GM12878 (cell line): Measurements from ENCODE around the gene CPLX4. TPM values are rescaled to one million over a fixed set of nuclear protein-coding genes. Genes with fewer than 3 reads are reported as not detected.

Source experiments
- ATAC-seq: fragments of 200-7000 bp; cut with Tn5 transposase; 3 replicates; pipeline ENCODE4 v1.9.1; 2020; ENCODE audit warnings: mild to moderate bottlenecking, moderate library complexity
- BruUV-seq: library from RNA; stranded (reverse); fragments of 400-500 nt; replicated peaks from 2 replicates; lab custom pipeline; 2021; lab: Mats Ljungman, UMichigan
- CTCF ChIA-PET: fragments of 300-600 bp; sonication (Branson Sonifier 250); formaldehyde crosslinking; extraction: SDS; loops from one replicate; lab custom pipeline; 2021; ENCODE audit warnings: inconsistent platforms; lab: Yijun Ruan, JAX
- POLR2A ChIA-PET: fragments of 350-600 bp; formaldehyde crosslinking; extraction: SDS; loops from one replicate; lab custom pipeline; 2021; ENCODE audit warnings: inconsistent platforms; lab: Charles Lee
- RAD21 ChIA-PET: fragments of 300-600 bp; sonication (Branson Sonifier 250); formaldehyde crosslinking; loops from one replicate; lab custom pipeline; 2023; ENCODE audit warnings: antibody characterized with exemption; ENCODE audit not compliant: unreplicated experiment; lab: Charles Lee
- SMC1A ChIA-PET: fragments of 300-600 bp; sonication (Branson Sonifier 250); formaldehyde crosslinking; loops from one replicate; lab custom pipeline; 2023; ENCODE audit not compliant: unreplicated experiment, uncharacterized antibody; lab: Charles Lee
- DNase-seq: peaks from one replicate; pipeline ENCODE4 v3.0.0-alpha.2; 2011; ENCODE audit warnings: low read depth, low spot score
- FAIRE-seq: peaks from 3 replicates; lab custom pipeline; 2011; peaks lifted over from hg19 to GRCh38; lab: Jason Lieb, UNC
- H2AFZ ChIP-seq: 2 replicates; pipeline ENCODE4 v1.6.0; 2011; ENCODE audit warnings: low read depth, low read length, control low read depth; ENCODE audit not compliant: control insufficient read depth
- H3K27ac ChIP-seq: 2 replicates; pipeline ENCODE4 v1.5.1; 2011; ENCODE audit warnings: control low read depth; ENCODE audit not compliant: control insufficient read depth, insufficient read depth
- H3K27me3 ChIP-seq, 2 experiments: replicated peaks in 1 of 2; 2 replicates each; pipeline versions ENCODE4 v1.6.0 to v1.6.1; 2011; ENCODE audit warnings: low read length in 1 of 2; ENCODE audit not compliant: control insufficient read depth in 2 of 2, insufficient read depth in 2 of 2
- H3K36me3 ChIP-seq, 2 experiments: 2 replicates each; pipeline ENCODE4 v1.5.1; 2011; ENCODE audit warnings: low read length in 1 of 2; ENCODE audit not compliant: control insufficient read depth in 2 of 2, insufficient read depth in 2 of 2
- H3K4me1 ChIP-seq: 2 replicates; pipeline ENCODE4 v1.6.1; 2011; ENCODE audit warnings: mild to moderate bottlenecking, low read length, moderate library complexity, mixed read lengths; ENCODE audit not compliant: control insufficient read depth, insufficient read depth
- H3K4me2 ChIP-seq: 2 replicates; pipeline ENCODE4 v1.6.0; 2011; ENCODE audit warnings: control low read depth; ENCODE audit not compliant: control insufficient read depth, insufficient read depth
- H3K4me3 ChIP-seq: fragments of 200-600 bp; sonication (generic); 2 replicates; pipeline ENCODE4 v1.5.1; 2016
- H3K79me2 ChIP-seq: 2 replicates; pipeline ENCODE4 v1.6.0; 2011; ENCODE audit warnings: low read length; ENCODE audit not compliant: control insufficient read depth, insufficient read depth
- H3K9ac ChIP-seq: 2 replicates; pipeline ENCODE4 v1.8.0; 2011; ENCODE audit warnings: low read length, control low read depth, mixed read lengths; ENCODE audit not compliant: control insufficient read depth, insufficient read depth
- H3K9me3 ChIP-seq: replicated peaks from 3 replicates; pipeline ENCODE4 v1.5.1; 2011; ENCODE audit warnings: mild to moderate bottlenecking, low read length; ENCODE audit not compliant: control insufficient read depth, insufficient read depth
- H4K20me1 ChIP-seq: 2 replicates; pipeline ENCODE4 v1.6.0; 2011; ENCODE audit not compliant: control insufficient read depth, insufficient read depth
- BHLHE40 ChIP-seq, 2 experiments: fragments of 450-650 bp in 1 of 2; IDR thresholded peaks; 2 replicates each; pipeline ENCODE4 v1.6.1; 2011 to 2017; ENCODE audit warnings: low read depth in 2 of 2, borderline replicate concordance in 1 of 2, improper control_type of control experiment in 1 of 2, low read length in 1 of 2, mild to moderate bottlenecking in 1 of 2
- CHD2 ChIP-seq: IDR thresholded peaks from 2 replicates; pipeline ENCODE4 v1.6.1; 2011; ENCODE audit warnings: low read depth, low read length, improper control_type of control experiment, borderline replicate concordance
- CHD4 ChIP-seq: fragments of 200-600 bp; sonication (generic); IDR thresholded peaks from 2 replicates; pipeline ENCODE4 v1.6.1; 2016; ENCODE audit warnings: mild to moderate bottlenecking
- FOXK2 ChIP-seq: fragments of 450-650 bp; IDR thresholded peaks from 2 replicates; pipeline ENCODE4 v1.6.1; 2017; ENCODE audit warnings: mild to moderate bottlenecking, moderate library complexity
- GABPA ChIP-seq: IDR thresholded peaks from 2 replicates; pipeline ENCODE4 v1.6.1; 2014; ENCODE audit warnings: antibody characterized with exemption, low read depth, mild to moderate bottlenecking, inconsistent platforms
- IKZF2 ChIP-seq, 2 experiments: fragments of 450-650 bp; IDR thresholded peaks; 2 replicates each; pipeline ENCODE4 v1.6.1; 2017; ENCODE audit warnings: mild to moderate bottlenecking in 2 of 2, moderate library complexity in 2 of 2
- NFIC ChIP-seq: IDR thresholded peaks from 2 replicates; pipeline ENCODE4 v1.6.1; 2012; ENCODE audit warnings: low read depth, mild to moderate bottlenecking, inconsistent platforms, low read length, moderate library complexity
- PML ChIP-seq: IDR thresholded peaks from 2 replicates; pipeline ENCODE4 v1.6.1; 2012; ENCODE audit warnings: low read length, inconsistent platforms
- POLR2AphosphoS5 ChIP-seq: IDR thresholded peaks from 2 replicates; pipeline ENCODE4 v1.6.1; 2011; ENCODE audit warnings: mild to moderate bottlenecking, low read length, inconsistent platforms
- POU2F2 ChIP-seq: IDR thresholded peaks from 3 replicates; pipeline ENCODE4 v1.6.1; 2011; ENCODE audit warnings: low read depth, mild to moderate bottlenecking, low read length, borderline replicate concordance
- RUNX3 ChIP-seq: IDR thresholded peaks from 2 replicates; pipeline ENCODE4 v1.6.1; 2012; ENCODE audit warnings: low read length, inconsistent platforms
- TCF3 ChIP-seq: IDR thresholded peaks from 2 replicates; pipeline ENCODE4 v1.6.1; 2012; ENCODE audit warnings: low read depth, mild to moderate bottlenecking, low read length, borderline replicate concordance; ENCODE audit not compliant: insufficient read depth
- WGBS: methylation state at CpG from one replicate; pipeline ENCODE4 v1.1.6; 2016; ENCODE audit warnings: low lambda C conversion rate; ENCODE audit not compliant: insufficient replicate concordance, insufficient coverage; ENCODE audit errors: missing lambda C conversion rate; 5-methylcytosine and 5-hydroxymethylcytosine counted together
- in situ Hi-C: fragments of 300-500 bp; cut with MboI; formaldehyde crosslinking; loops from 9 replicates; pipeline ENCODE4 v1.14.3; 2018; ENCODE audit warnings: mixed read lengths
- intact Hi-C: fragments of 100-400 bp; cut with micrococcal nuclease; formaldehyde crosslinking; loops from one replicate; pipeline ENCODE4 v1.14.2; 2022; ENCODE audit not compliant: unreplicated experiment
- polyA plus RNA-seq, 11 experiments: library from polyadenylated mRNA; depleted of rRNA in 4 of 11; unstranded in 6 of 11; stranded (reverse) in 5 of 11; fragments of >200 nt; fragmentation: Nextera tagmentation in 4 of 11; fragmentation: Illumina TruSeq in 1 of 11; extraction: Ambion mirVana in 4 of 11; extraction: Trizol in 1 of 11; gene quantifications; 1 replicate in 1 of 11; 2 replicates in 10 of 11; pipeline versions ENCODE4 v1.2.1 to v1.2.3, GENCODE V29; 2011 to 2016; ENCODE audit warnings: inconsistent platforms in 2 of 11, missing spikeins in 2 of 11, low read depth in 1 of 11
- total RNA-seq, 4 experiments: library from RNA; depleted of rRNA in 3 of 4; stranded (reverse); fragments of >200 nt in 3 of 4; fragmentation: Illumina TruSeq in 1 of 4; extraction: Trizol in 1 of 4; gene quantifications; 2 replicates each; pipeline versions ENCODE4 v1.2.1 to v1.2.3, GENCODE V29; 2013 to 2021
- TF ChIP-seq, protein P1 (sequence below): fragments of 450-650 bp; IDR thresholded peaks from 2 replicates; pipeline ENCODE4 v1.6.1; 2016; ENCODE audit warnings: mild to moderate bottlenecking
- TF ChIP-seq, protein P2 (sequence below): fragments of 450-650 bp; IDR thresholded peaks from 2 replicates; pipeline ENCODE4 v1.6.1; 2017; ENCODE audit warnings: mild to moderate bottlenecking
- TF ChIP-seq, protein P3 (sequence below): IDR thresholded peaks from 2 replicates; pipeline ENCODE4 v1.6.1; 2012; ENCODE audit warnings: improper control_type of control experiment, low read depth, low read length; ENCODE audit not compliant: insufficient replicate concordance

CPLX4 gene
- total and polyA plus RNA-seq, 10 of the 15 experiments (the other 5 are each of a cell fraction or from before 2014, with no cell fraction given) = not detected

DNA sequence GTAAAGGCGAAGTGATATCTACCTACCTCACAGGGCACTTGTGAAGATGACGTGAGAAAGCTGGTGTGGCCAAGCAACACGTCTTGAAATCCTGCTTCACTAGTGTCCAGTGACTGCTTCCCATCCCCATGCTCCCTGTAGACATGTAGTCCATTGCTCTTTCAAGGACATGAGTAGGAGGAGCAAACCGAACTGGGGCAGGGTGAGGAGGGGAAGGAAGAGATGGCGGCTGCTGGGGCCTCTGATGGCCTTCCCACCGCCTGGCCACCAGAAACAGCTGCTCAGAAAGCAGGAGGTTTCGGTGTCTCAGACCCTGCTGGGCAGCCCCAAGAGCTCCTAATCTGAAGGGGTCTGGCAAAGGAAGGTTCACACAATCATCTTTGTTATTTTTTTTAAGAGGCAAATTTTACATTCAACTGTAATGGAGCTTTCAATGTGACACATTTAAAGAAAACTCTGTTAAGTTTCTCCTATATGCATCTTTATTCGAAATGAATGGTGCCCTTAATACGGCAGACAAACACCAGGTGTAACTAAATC, 14.7 kb downstream of the CPLX4 start (continued):
- no peak for TF ChIP-seq CHD4
- no peak for TF ChIP-seq BHLHE40 (IDR thresholded peaks at IDR 0.05; ENCODE audit: borderline replicate concordance in 1 of 2, low read depth in 2 of 2, low read length in 1 of 2)
- no peak for TF ChIP-seq NFIC
- TF ChIP-seq, protein P1, sequence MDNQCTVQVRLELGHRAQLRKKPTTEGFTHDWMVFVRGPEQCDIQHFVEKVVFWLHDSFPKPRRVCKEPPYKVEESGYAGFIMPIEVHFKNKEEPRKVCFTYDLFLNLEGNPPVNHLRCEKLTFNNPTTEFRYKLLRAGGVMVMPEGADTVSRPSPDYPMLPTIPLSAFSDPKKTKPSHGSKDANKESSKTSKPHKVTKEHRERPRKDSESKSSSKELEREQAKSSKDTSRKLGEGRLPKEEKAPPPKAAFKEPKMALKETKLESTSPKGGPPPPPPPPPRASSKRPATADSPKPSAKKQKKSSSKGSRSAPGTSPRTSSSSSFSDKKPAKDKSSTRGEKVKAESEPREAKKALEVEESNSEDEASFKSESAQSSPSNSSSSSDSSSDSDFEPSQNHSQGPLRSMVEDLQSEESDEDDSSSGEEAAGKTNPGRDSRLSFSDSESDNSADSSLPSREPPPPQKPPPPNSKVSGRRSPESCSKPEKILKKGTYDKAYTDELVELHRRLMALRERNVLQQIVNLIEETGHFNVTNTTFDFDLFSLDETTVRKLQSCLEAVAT = no peak
- TF ChIP-seq PML = no peak
- TF ChIP-seq POLR2AphosphoS5 = no peak
- TF ChIP-seq TCF3 = no peak
- TF ChIP-seq FOXK2 = no peak

DNA sequence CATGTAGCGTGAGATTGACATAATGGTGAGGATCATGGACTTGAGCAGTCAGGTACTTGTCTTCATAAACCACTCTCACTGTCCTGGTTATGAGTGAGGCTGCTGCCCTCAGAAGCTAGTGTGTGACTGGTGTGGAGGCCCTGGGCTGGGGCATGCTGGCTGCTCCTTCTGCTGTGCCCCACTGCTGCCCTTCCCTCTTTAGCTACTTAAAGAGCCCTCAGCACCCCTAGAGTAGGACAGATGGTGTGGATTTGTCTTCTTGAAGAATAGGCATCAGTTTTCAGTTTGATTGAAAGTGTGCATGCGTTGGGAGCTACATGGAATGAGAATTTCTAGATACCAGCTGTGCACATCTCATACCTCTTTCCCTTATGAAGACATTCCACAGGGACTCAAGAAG, 15.4 kb downstream of the CPLX4 start:
- Histone ChIP-seq H3K4me1 (no peaks in the 10 kb centered on the region), H3K4me2 (no peak overlapping the region), H4K20me1 (no peaks in the 10 kb centered on the region), H3K79me2 (no peaks in the 10 kb centered on the region), H3K27ac (no peak overlapping the region), H3K27me3 (peaks cover 3 to 7% of the 10 kb centered on the region in 2 experiments; a peak in 3 of 4 replicates), H3K36me3 (no peaks in the 10 kb centered on the region), H3K9ac (no peak overlapping the region), H2AFZ (no peak overlapping the region), H3K9me3 (no peaks in the 10 kb centered on the region; the same call in 2 of the 3 replicates), H3K4me3 (no peak overlapping the region)
- 0% methylated on average over 2 of the region's 2 CpGs for WGBS
- ChIA-PET RAD21 (interaction anchor here (2.4 kb wide), 1 partner anchor 100 kb away, joined by 13 read pairs; no protein-coding TSS in a partner anchor), CTCF (interaction anchor here (0.8 to 4.4 kb wide), 2 partner anchors 14 to 100 kb away, joined by 3 to 33 read pairs; no protein-coding TSS in a partner anchor), POLR2A (no interaction called here), SMC1A (interaction anchor here (1.0 to 3.3 kb wide), 3 partner anchors 8 to 100 kb away, joined by 3 to 21 read pairs (median 4); no protein-coding TSS in a partner anchor)
- intact Hi-C loops = no loop called here
- ATAC-seq (no peak), FAIRE-seq (no peak), DNase-seq (no peak)
- in situ Hi-C loops = no loop called here
- no TSS peak for BruUV-seq
- TF ChIP-seq, protein P2, sequence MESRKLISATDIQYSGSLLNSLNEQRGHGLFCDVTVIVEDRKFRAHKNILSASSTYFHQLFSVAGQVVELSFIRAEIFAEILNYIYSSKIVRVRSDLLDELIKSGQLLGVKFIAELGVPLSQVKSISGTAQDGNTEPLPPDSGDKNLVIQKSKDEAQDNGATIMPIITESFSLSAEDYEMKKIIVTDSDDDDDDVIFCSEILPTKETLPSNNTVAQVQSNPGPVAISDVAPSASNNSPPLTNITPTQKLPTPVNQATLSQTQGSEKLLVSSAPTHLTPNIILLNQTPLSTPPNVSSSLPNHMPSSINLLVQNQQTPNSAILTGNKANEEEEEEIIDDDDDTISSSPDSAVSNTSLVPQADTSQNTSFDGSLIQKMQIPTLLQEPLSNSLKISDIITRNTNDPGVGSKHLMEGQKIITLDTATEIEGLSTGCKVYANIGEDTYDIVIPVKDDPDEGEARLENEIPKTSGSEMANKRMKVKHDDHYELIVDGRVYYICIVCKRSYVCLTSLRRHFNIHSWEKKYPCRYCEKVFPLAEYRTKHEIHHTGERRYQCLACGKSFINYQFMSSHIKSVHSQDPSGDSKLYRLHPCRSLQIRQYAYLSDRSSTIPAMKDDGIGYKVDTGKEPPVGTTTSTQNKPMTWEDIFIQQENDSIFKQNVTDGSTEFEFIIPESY = no peak
- no peak for TF ChIP-seq POU2F2
- no peak for TF ChIP-seq GABPA
- TF ChIP-seq IKZF2 (IDR thresholded peaks at IDR 0.05) = no peak
- TF ChIP-seq CHD2 = no peak
- no peak for TF ChIP-seq POLR2AphosphoS5
- TF ChIP-seq, protein P3, sequence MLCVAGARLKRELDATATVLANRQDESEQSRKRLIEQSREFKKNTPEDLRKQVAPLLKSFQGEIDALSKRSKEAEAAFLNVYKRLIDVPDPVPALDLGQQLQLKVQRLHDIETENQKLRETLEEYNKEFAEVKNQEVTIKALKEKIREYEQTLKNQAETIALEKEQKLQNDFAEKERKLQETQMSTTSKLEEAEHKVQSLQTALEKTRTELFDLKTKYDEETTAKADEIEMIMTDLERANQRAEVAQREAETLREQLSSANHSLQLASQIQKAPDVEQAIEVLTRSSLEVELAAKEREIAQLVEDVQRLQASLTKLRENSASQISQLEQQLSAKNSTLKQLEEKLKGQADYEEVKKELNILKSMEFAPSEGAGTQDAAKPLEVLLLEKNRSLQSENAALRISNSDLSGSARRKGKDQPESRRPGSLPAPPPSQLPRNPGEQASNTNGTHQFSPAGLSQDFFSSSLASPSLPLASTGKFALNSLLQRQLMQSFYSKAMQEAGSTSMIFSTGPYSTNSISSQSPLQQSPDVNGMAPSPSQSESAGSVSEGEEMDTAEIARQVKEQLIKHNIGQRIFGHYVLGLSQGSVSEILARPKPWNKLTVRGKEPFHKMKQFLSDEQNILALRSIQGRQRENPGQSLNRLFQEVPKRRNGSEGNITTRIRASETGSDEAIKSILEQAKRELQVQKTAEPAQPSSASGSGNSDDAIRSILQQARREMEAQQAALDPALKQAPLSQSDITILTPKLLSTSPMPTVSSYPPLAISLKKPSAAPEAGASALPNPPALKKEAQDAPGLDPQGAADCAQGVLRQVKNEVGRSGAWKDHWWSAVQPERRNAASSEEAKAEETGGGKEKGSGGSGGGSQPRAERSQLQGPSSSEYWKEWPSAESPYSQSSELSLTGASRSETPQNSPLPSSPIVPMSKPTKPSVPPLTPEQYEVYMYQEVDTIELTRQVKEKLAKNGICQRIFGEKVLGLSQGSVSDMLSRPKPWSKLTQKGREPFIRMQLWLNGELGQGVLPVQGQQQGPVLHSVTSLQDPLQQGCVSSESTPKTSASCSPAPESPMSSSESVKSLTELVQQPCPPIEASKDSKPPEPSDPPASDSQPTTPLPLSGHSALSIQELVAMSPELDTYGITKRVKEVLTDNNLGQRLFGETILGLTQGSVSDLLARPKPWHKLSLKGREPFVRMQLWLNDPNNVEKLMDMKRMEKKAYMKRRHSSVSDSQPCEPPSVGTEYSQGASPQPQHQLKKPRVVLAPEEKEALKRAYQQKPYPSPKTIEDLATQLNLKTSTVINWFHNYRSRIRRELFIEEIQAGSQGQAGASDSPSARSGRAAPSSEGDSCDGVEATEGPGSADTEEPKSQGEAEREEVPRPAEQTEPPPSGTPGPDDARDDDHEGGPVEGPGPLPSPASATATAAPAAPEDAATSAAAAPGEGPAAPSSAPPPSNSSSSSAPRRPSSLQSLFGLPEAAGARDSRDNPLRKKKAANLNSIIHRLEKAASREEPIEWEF = no peak
- no peak for TF ChIP-seq RUNX3
